SH-SY5Y (cell line): ENCODE results near the gene PLSCR2.

ENCODE experiments used
- GATA2 ChIP-seq: IDR thresholded peaks from 2 replicates; pipeline ENCODE4 v1.6.1; 2011; ENCODE audit warnings: mild to moderate bottlenecking, low read depth, low read length
- GATA3 ChIP-seq: IDR thresholded peaks from 2 replicates; pipeline ENCODE4 v1.6.1; 2011; ENCODE audit warnings: low read depth, mild to moderate bottlenecking, low read length, moderate library complexity

DNA sequence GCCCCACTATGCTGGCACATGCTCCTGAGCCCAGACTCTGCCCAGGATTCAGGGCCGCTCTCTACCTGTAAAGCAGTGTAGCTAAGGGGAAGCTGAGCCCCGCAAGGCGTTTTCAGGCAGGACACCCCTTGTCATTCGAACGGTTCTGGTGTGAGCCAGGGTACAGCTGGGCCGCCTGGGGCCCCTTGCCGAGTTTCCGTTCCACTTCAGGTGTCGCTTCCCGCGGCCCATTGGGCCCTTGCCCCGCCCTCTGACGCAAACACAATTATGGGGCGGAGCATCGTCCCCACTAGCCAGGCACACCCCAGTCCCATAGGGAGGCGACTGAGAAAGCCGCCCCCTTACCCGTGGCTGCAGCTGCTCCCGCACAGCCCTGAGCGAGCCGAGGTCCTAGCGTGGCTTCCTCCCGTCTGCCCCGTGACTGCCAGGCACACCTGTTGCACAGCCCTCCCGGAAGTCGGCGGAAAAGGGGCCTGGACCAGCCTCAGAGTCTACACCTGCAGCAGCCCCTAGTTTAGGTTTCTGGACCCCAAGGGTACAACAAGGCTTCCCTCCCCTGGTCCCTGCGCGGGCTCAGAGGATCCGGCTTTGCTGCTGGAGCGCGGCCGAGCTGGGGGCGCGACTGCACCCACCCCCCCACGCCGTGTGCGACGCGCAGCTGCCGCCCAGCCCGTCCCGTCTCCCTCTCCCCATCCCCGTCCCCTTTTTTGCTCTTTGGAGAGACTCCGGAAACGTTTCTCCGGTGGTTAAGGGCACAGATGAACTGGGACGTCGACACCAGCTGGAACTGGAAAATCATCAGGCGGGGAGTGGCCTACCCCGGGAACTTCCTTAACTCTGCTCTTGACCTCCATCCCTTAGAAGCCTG, at the start of gene PLSCR2:
- TF ChIP-seq GATA2 (no peak), GATA3 (no peak)
